Neural progenitor cell (in vitro differentiated cells): Measurements from ENCODE around the gene APOB. TPM values are rescaled to one million over a fixed set of nuclear protein-coding genes. Genes with fewer than 3 reads are reported as not detected.
"Not testable (repeated sequence)": the region's sequence is repeated elsewhere in the genome, so short reads cannot be mapped to it uniquely, and the experiment has no call there.

ENCODE experiments used
- DNase-seq: peaks from one replicate; pipeline ENCODE4 v3.0.0-alpha.2; 2016; ENCODE audit warnings: low spot score
- H2AFZ ChIP-seq: fragments of 200-600 bp; sonication (generic); replicated peaks from 2 replicates; pipeline ENCODE4 v1.6.1; 2016; ENCODE audit warnings: antibody characterized with exemption
- H3F3A ChIP-seq: fragments of 200-600 bp; sonication (generic); 2 replicates; pipeline ENCODE4 v1.6.1; 2016; ENCODE audit warnings: antibody characterized with exemption, low read depth
- H3K27ac ChIP-seq: fragments of 200-600 bp; sonication (generic); 2 replicates; pipeline ENCODE4 v1.5.1; 2016; ENCODE audit warnings: mild to moderate bottlenecking
- H3K27me3 ChIP-seq: fragments of 200-600 bp; sonication (generic); 2 replicates; pipeline ENCODE4 v1.6.1; 2016; ENCODE audit warnings: mild to moderate bottlenecking, moderate library complexity
- H3K36me3 ChIP-seq: fragments of 200-600 bp; sonication (generic); 2 replicates; pipeline ENCODE4 v1.5.1; 2016
- H3K4me1 ChIP-seq: fragments of 200-600 bp; sonication (generic); 2 replicates; pipeline ENCODE4 v1.6.1; 2016; ENCODE audit warnings: mixed run types
- H3K4me2 ChIP-seq: fragments of 200-600 bp; sonication (generic); 2 replicates; pipeline ENCODE4 v1.6.1; 2016
- H3K4me3 ChIP-seq: fragments of 200-600 bp; sonication (generic); 2 replicates; pipeline ENCODE4 v1.5.1; 2016
- H3K79me2 ChIP-seq: fragments of 200-600 bp; sonication (generic); 2 replicates; pipeline ENCODE4 v1.6.1; 2016; ENCODE audit warnings: low read depth
- H3K9ac ChIP-seq: fragments of 200-600 bp; sonication (generic); 2 replicates; pipeline ENCODE4 v1.6.1; 2016
- H3K9me3 ChIP-seq: fragments of 200-600 bp; sonication (generic); 2 replicates; pipeline ENCODE4 v1.5.1; 2016; ENCODE audit warnings: low read depth
- H4K20me1 ChIP-seq: fragments of 200-600 bp; sonication (generic); 2 replicates; pipeline ENCODE4 v1.6.1; 2016; ENCODE audit warnings: low read depth
- H3K27ac Mint-ChIP-seq: 3 replicates; pipeline ENCODE4 v1.8.0; 2021; ENCODE audit warnings: mixed read lengths
- H3K27me3 Mint-ChIP-seq: 2 replicates; pipeline ENCODE4 v1.8.0; 2022; ENCODE audit warnings: low read depth, mild to moderate bottlenecking, inconsistent platforms, moderate library complexity, mixed read lengths; ENCODE audit not compliant: insufficient read depth
- H3K36me3 Mint-ChIP-seq: 3 replicates; pipeline ENCODE4 v1.8.0; 2021; ENCODE audit warnings: mixed read lengths
- H3K4me1 Mint-ChIP-seq: 3 replicates; pipeline ENCODE4 v1.8.0; 2021; ENCODE audit warnings: mixed read lengths
- H3K4me3 Mint-ChIP-seq: 3 replicates; pipeline ENCODE4 v1.8.0; 2021; ENCODE audit warnings: mild to moderate bottlenecking, moderate library complexity, mixed read lengths
- H3K9me3 Mint-ChIP-seq: 3 replicates; pipeline ENCODE4 v1.8.0; 2020; ENCODE audit warnings: mixed read lengths
- EZH2 ChIP-seq: fragments of 200-600 bp; sonication (generic); IDR thresholded peaks from 2 replicates; pipeline ENCODE4 v1.6.1; 2017; ENCODE audit warnings: antibody characterized with exemption, mild to moderate bottlenecking, moderate library complexity
- EZH2phosphoT487 ChIP-seq: fragments of 200-600 bp; sonication (generic); IDR thresholded peaks from 2 replicates; pipeline ENCODE4 v1.6.1; 2017; ENCODE audit warnings: antibody characterized with exemption
- total RNA-seq: library from RNA; depleted of rRNA; stranded (reverse); fragments of >200 nt; gene quantifications from 2 replicates; pipeline ENCODE4 v1.2.3, GENCODE V29; 2015; ENCODE audit warnings: low replicate concordance
- TF ChIP-seq, protein P1 (sequence below): fragments of 200-600 bp; sonication (generic); IDR thresholded peaks from 2 replicates; pipeline ENCODE4 v1.5.1; 2017; ENCODE audit warnings: antibody characterized with exemption, mild to moderate bottlenecking

Gene APOB
- total RNA-seq, 1 donor from 2014 or later = 0.47 TPM

- no peak for TF ChIP-seq EZH2phosphoT487
- no peak for TF ChIP-seq EZH2
- TF ChIP-seq, protein P1, sequence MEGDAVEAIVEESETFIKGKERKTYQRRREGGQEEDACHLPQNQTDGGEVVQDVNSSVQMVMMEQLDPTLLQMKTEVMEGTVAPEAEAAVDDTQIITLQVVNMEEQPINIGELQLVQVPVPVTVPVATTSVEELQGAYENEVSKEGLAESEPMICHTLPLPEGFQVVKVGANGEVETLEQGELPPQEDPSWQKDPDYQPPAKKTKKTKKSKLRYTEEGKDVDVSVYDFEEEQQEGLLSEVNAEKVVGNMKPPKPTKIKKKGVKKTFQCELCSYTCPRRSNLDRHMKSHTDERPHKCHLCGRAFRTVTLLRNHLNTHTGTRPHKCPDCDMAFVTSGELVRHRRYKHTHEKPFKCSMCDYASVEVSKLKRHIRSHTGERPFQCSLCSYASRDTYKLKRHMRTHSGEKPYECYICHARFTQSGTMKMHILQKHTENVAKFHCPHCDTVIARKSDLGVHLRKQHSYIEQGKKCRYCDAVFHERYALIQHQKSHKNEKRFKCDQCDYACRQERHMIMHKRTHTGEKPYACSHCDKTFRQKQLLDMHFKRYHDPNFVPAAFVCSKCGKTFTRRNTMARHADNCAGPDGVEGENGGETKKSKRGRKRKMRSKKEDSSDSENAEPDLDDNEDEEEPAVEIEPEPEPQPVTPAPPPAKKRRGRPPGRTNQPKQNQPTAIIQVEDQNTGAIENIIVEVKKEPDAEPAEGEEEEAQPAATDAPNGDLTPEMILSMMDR = no peak
- H3K4me2 ChIP-seq = no peak overlapping the region
- no peak overlapping the region for H3K9ac ChIP-seq
- H3K4me3 ChIP-seq = no peak overlapping the region
- no peak overlapping the region for H3K4me3 Mint-ChIP-seq
- H3K9me3 ChIP-seq = no peaks in the 10 kb centered on the region
- H3K36me3 Mint-ChIP-seq = no peaks in the 10 kb centered on the region
- H3K4me1 ChIP-seq = no peaks in the 10 kb centered on the region
- no peak overlapping the region for H3K27ac ChIP-seq
- no peaks in the 10 kb centered on the region for H4K20me1 ChIP-seq
- H2AFZ ChIP-seq = no peak overlapping the region
- no peak for DNase-seq
- H3K4me1 Mint-ChIP-seq = no peaks in the 10 kb centered on the region
- H3K27ac Mint-ChIP-seq = no peak overlapping the region
- H3K27me3 Mint-ChIP-seq = peaks cover 6% of the 10 kb centered on the region
- peaks cover 1% of the 10 kb centered on the region for H3K9me3 Mint-ChIP-seq
- no peaks in the 10 kb centered on the region for H3K27me3 ChIP-seq
- no peaks in the 10 kb centered on the region for H3K36me3 ChIP-seq
- H3F3A ChIP-seq = no peaks in the 10 kb centered on the region
- H3K79me2 ChIP-seq = no peaks in the 10 kb centered on the region
These were observed 12.6 kb downstream of the APOB start for GRCh38 chr2:21030983-21031968.

DNA sequence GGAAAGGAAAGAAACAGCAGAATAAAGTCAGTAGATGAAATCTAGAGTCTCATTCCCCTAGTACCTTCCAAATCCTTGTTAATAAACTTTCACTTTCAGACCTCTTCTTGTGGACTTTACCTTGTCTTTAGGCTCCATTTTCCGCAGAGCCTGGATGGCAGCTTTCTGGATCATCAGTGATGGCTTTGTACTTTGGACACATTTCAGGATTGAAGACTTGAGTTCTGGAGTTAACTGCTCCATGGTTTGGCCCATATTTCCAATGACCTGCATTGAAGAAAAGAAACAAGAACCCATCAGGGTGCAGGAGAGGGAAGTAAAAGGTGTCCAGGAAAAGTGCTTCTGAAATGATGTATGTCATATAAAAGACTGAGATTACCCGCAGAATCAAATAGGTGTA lies 14.4 kb downstream of the APOB start:
- H3K9ac ChIP-seq = no peak overlapping the region
- Mint-ChIP-seq H3K36me3 (no peaks in the 10 kb centered on the region), H3K4me3 (no peak overlapping the region), H3K4me1 (no peaks in the 10 kb centered on the region), H3K9me3 (no peaks in the 10 kb centered on the region), H3K27ac (no peak overlapping the region), H3K27me3 (peaks cover 6% of the 10 kb centered on the region)
- TF ChIP-seq, protein P1 = no peak
- no peak for TF ChIP-seq EZH2
- H3K4me2 ChIP-seq = no peak overlapping the region
- no peaks in the 10 kb centered on the region for H4K20me1 ChIP-seq
- DNase-seq = no peak
- H2AFZ ChIP-seq = no peak overlapping the region
- no peaks in the 10 kb centered on the region for H3K9me3 ChIP-seq
- no peaks in the 10 kb centered on the region for H3K27me3 ChIP-seq
- no peaks in the 10 kb centered on the region for H3K36me3 ChIP-seq
- no peaks in the 10 kb centered on the region for H3K4me1 ChIP-seq
- H3K27ac ChIP-seq = no peak overlapping the region
- H3K4me3 ChIP-seq = no peak overlapping the region
- no peaks in the 10 kb centered on the region for H3K79me2 ChIP-seq
- no peaks in the 10 kb centered on the region for H3F3A ChIP-seq

DNA sequence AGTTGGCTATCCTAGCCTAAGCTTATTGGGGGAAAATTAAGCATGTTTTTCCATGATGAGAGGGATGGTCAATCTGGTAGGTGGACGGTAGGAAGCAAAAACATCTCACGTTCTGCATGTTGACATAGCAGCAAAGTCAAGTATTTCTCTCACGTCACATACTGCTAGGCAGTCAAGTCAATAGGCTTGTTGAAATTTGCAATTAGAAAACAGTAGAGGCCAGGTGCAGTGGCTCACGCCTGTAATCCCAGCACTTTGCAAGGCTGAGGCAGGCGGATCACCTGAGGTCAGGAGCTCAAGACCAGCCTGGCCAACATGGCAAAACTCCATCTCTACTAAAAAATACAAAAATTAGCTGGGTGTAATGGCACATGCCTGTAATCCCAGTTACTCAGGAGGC lies 14.9 kb downstream of the APOB start:
- H3K9me3 Mint-ChIP-seq, H3K36me3 Mint-ChIP-seq, H2AFZ ChIP-seq: not testable (repeated sequence)

More for the DNA sequence above, 14.9 kb downstream of the APOB start:
- not testable (repeated sequence) for H3K9me3 ChIP-seq, H3K27me3 ChIP-seq, H3K27ac Mint-ChIP-seq, H3K4me1 Mint-ChIP-seq, H3K27me3 Mint-ChIP-seq, H3K27ac ChIP-seq, H3F3A ChIP-seq, DNase-seq, H3K4me3 ChIP-seq, H3K4me2 ChIP-seq, H3K4me1 ChIP-seq, H3K4me3 Mint-ChIP-seq, H3K79me2 ChIP-seq, H3K36me3 ChIP-seq, H3K9ac ChIP-seq, H4K20me1 ChIP-seq
